ENCODE results near the gene OR5D18.
"Not testable (repeated sequence)": the region's sequence is repeated elsewhere in the genome, so short reads cannot be mapped to it uniquely, and the experiment has no call there.

Gene OR5D18

GRCh38 chr11:55819330-55819729, at the start of gene OR5D18:
Gene OR5D18 (plus strand): TSS chr11:55819630. CDS start chr11:55819630, 0 bp downstream.
- no peak for DNase-seq (ENCODE audit: low spot score)

DNA sequence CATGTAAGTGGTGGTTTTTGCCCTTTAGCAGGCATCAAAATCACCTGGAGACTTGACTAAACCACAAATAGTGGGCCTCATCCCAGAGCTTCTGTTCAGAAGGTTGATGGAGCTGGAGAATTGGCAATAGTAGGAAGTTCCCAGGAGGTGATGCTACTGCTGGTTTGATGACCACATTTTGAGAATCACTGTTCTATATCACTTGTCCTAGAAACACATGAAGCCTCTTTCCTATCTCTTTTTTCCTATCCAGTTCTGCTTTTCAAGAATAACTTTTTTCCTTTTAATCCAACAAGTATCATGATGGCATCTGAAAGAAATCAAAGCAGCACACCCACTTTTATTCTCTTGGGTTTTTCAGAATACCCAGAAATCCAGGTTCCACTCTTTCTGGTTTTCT, 46.3 kb upstream of the OR5D18 start, which contains the start of gene OR5D13:
Gene OR5D13, plus strand, starts transcription at position 301 of the 400 bp plus-strand sequence. Its CDS starts 0 bp downstream, at position 301.
- DNase-seq (ENCODE audit: low spot score): no peak

DNA sequence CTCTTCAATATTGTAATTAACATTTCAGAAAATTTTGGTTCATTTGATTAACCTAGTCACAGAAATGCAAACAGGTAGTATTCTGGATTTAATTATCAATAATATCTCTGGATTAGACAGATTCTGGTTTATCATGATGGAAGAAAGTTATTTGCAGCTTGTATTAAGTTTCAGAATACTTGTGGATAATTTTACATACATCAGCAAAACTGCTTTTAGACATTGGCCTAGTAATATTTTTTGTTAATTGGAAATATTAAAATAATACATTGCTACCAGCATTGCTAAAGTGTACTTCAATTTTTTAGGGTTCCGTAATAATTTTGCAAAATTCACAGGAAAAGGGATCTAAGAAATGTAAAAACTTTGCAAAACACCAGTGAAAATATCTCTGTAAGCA, 27.8 kb upstream of the OR5D18 start:
- DNase-seq (ENCODE audit: low spot score): no peak

GRCh38 chr11:55793321-55793720, 26.1 kb upstream of the OR5D18 start:
- DNase-seq (ENCODE audit: low spot score): no peak

GRCh38 chr11:55795256-55795655, 24.2 kb upstream of the OR5D18 start, which contains the start of gene OR5D14:
Gene OR5D14 (plus strand): TSS chr11:55795556. CDS start chr11:55795556, 0 bp downstream.
- no peak for DNase-seq (ENCODE audit: low spot score)

GRCh38 chr11:55806248-55806647, 13.2 kb upstream of the OR5D18 start:
- DNase-seq (ENCODE audit: low spot score): no peak

- DNase-seq (ENCODE audit: low spot score): no peak
These were observed 8.4 kb upstream of the OR5D18 start, which contains the start of gene OR5L1 for GRCh38 chr11:55811067-55811466. Gene OR5L1 (plus strand): TSS chr11:55811367. CDS start chr11:55811467, 100 bp downstream.

DNA sequence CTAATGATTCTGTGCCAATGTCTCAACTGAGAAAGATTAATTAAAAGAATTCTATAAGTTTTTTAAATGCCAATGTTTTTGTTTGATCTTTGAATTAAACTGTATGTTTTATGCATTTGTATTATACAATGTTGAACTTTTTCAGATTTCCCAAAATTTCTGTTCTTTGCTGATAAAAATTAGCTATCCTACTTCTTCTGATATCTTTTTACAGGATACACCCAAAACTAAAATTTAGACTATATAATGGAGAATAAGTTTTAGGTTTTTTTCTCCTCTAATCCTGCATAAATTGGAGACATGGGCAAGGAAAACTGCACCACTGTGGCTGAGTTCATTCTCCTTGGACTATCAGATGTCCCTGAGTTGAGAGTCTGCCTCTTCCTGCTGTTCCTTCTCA, 7.5 kb downstream of the OR5D18 start, which contains the start of gene OR5L2:
Gene OR5L2, plus strand, starts transcription at position 301 of the 400 bp plus-strand sequence. Its CDS starts 0 bp downstream, at position 301.
- no peak for DNase-seq (ENCODE audit: low spot score)

- DNase-seq (ENCODE audit: low spot score): no peak
These were observed 19.0 kb downstream of the OR5D18 start, which contains the start of gene OR5D16 for GRCh38 chr11:55838452-55838851. Gene OR5D16 (plus strand): TSS chr11:55838752. CDS start chr11:55838752, 0 bp downstream.

GRCh38 chr11:55847453-55847852, 28.0 kb downstream of the OR5D18 start:
- DNase-seq (ENCODE audit: low spot score): no peak

GRCh38 chr11:55849037-55849436, 29.6 kb downstream of the OR5D18 start:
- DNase-seq (ENCODE audit: low spot score): no peak

- DNase-seq (ENCODE audit: low spot score): no peak
These were observed 32.7 kb downstream of the OR5D18 start for GRCh38 chr11:55852141-55852540.

DNA sequence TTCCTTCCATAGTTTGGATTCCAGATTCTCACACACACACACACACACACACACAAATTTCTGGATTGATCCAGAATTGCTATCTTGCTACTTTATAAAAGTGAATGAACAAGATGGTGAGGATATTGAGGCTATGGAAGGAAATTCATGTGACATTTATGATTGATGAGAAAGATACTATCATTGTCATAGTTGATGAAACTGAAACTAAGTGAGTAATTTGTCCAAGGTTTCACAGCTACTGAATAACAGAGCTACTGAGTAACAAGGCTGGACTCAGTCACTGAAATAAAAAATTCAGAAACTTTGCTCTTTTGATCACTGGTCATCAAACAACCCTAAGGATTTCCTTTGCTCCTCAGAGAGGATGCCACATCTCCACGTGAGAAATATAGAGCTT, 35.3 kb downstream of the OR5D18 start:
- no peak for DNase-seq (ENCODE audit: low spot score)

DNA sequence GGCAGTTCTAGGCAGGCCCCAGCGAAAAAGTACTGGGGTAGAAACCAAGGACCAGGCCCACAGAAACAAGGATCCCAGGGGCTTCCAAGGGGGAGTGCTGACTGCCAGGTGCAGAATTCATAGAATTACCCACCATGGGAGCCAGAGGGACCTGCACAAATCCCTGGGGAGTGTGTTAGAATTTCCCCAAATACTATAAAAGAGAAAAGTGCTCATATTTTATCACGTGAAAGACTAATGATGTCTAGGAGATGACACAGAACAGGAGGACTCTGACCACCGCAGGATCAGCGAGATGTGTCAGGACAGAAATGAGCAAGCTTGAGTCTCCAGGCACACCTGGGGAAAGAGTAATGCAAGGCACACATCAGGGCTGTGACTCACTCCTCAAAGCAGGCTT, 47.9 kb downstream of the OR5D18 start:
- DNase-seq (ENCODE audit: low spot score): not testable (repeated sequence)
